Endothelial cell of umbilical vein (primary cell): Measurements from ENCODE around the gene SH3RF3. TPM values are rescaled to one million over a fixed set of nuclear protein-coding genes. Genes with fewer than 3 reads are reported as not detected.

Experiments used
- BruUV-seq: library from RNA; stranded (reverse); fragments of 400-500 nt; replicated peaks from 2 replicates; lab custom pipeline; 2021; lab: Mats Ljungman, UMichigan
- CTCF ChIA-PET: fragments of 300-600, 350-600 bp; sonication (Branson Sonifier 250); formaldehyde crosslinking; loops from one replicate; lab custom pipeline; 2021; ENCODE audit warnings: antibody characterized with exemption, inconsistent platforms; lab: Charles Lee
- POLR2A ChIA-PET: fragments of 300-600, 350-600 bp; sonication (Branson Sonifier 250); formaldehyde crosslinking; loops from one replicate; lab custom pipeline; 2021; ENCODE audit warnings: antibody characterized with exemption, inconsistent platforms; lab: Charles Lee
- DNase-seq: peaks from one replicate; pipeline ENCODE4 v3.0.0-alpha.2; 2011; ENCODE audit warnings: low read depth, low spot score
- FAIRE-seq: peaks from 2 replicates; lab custom pipeline; 2011; peaks lifted over from hg19 to GRCh38; lab: Jason Lieb, UNC
- H2AFZ ChIP-seq: 2 replicates; pipeline ENCODE4 v1.6.0; 2012; ENCODE audit warnings: low read depth, low read length, control low read depth, inconsistent platforms
- H3K27ac ChIP-seq: 2 replicates; pipeline ENCODE4 v1.5.1; 2011; ENCODE audit warnings: low read depth, mild to moderate bottlenecking, control low read depth, low read length, moderate library complexity; ENCODE audit not compliant: insufficient read depth
- H3K27me3 ChIP-seq, 2 experiments: 2 replicates each; pipeline versions ENCODE4 v1.6.0 to v1.6.1; 2011; ENCODE audit warnings: low read length in 2 of 2, mixed read lengths in 1 of 2; ENCODE audit not compliant: control insufficient read depth in 2 of 2, insufficient read depth in 2 of 2
- H3K36me3 ChIP-seq, 2 experiments: 2 replicates in 1 of 2; 3 replicates in 1 of 2; pipeline ENCODE4 v1.5.1; 2011; ENCODE audit warnings: low read length in 2 of 2, mild to moderate bottlenecking in 1 of 2, moderate library complexity in 1 of 2; ENCODE audit not compliant: control insufficient read depth in 2 of 2, insufficient read depth in 2 of 2; ENCODE audit errors: extremely low read depth in 1 of 2
- H3K4me1 ChIP-seq: 3 replicates; pipeline ENCODE4 v1.5.1; 2011; ENCODE audit warnings: mild to moderate bottlenecking, low read length; ENCODE audit not compliant: control insufficient read depth, insufficient read depth; ENCODE audit errors: extremely low read depth
- H3K4me2 ChIP-seq: 2 replicates; pipeline ENCODE4 v1.6.1; 2011; ENCODE audit warnings: low read length, control low read depth, mixed read lengths; ENCODE audit not compliant: insufficient read depth
- H3K4me3 ChIP-seq, 3 experiments: fragments of 200-600 bp in 1 of 3; sonication (generic), shearing (Covaris generic) in 1 of 3; replicated peaks in 1 of 3; 2 replicates each; pipeline ENCODE4 v1.5.1; 2011 to 2016; ENCODE audit warnings: control low read depth in 3 of 3, low read length in 3 of 3, mild to moderate bottlenecking in 2 of 3, inconsistent platforms in 1 of 3, low read depth in 1 of 3, moderate library complexity in 1 of 3; ENCODE audit not compliant: insufficient read depth in 1 of 3
- H3K79me2 ChIP-seq: 2 replicates; pipeline ENCODE4 v1.6.0; 2012; ENCODE audit warnings: low read length, inconsistent platforms; ENCODE audit not compliant: control insufficient read depth, insufficient read depth
- H3K9ac ChIP-seq: replicated peaks from 2 replicates; pipeline ENCODE3; 2011; ENCODE audit warnings: low read length, control low read depth; ENCODE audit not compliant: insufficient read depth; ENCODE audit errors: extremely low read depth
- H3K9me1 ChIP-seq: replicated peaks from 3 replicates; pipeline ENCODE4 v1.6.0; 2011; ENCODE audit warnings: mild to moderate bottlenecking, low read length; ENCODE audit not compliant: control insufficient read depth, insufficient read depth; ENCODE audit errors: extremely low read depth
- H3K9me3 ChIP-seq: replicated peaks from 2 replicates; pipeline ENCODE4 v1.5.1; 2012; ENCODE audit warnings: low read length, inconsistent platforms; ENCODE audit not compliant: control insufficient read depth, insufficient read depth
- H4K20me1 ChIP-seq: replicated peaks from 2 replicates; pipeline ENCODE3; 2011; ENCODE audit warnings: mild to moderate bottlenecking, low read length; ENCODE audit not compliant: control insufficient read depth, insufficient read depth; ENCODE audit errors: extremely low read depth
- CTCF ChIP-seq, 2 donors: IDR thresholded peaks; 1 replicate in 1 of 2; 2 replicates in 1 of 2; pipeline ENCODE4 v1.5.1; 2011; ENCODE audit warnings: low read length in 2 of 2, mild to moderate bottlenecking in 2 of 2, moderate library complexity in 2 of 2, control low read depth in 1 of 2, inconsistent platforms in 1 of 2, low read depth in 1 of 2; ENCODE audit not compliant: insufficient read depth in 1 of 2; ENCODE audit errors: extremely low read depth in 1 of 2
- EZH2 ChIP-seq: IDR thresholded peaks from 2 replicates; pipeline ENCODE4 v1.6.1; 2012; ENCODE audit warnings: borderline replicate concordance, low read depth, mild to moderate bottlenecking, moderate library complexity, low read length, inconsistent platforms; ENCODE audit not compliant: severe bottlenecking
- FOS ChIP-seq: IDR thresholded peaks from 2 replicates; pipeline ENCODE4 v1.6.1; 2011; ENCODE audit warnings: mild to moderate bottlenecking, low read length, moderate library complexity, borderline replicate concordance; ENCODE audit not compliant: insufficient read depth
- GATA2 ChIP-seq: IDR thresholded peaks from 2 replicates; pipeline ENCODE4 v1.7.0; 2011; ENCODE audit warnings: low read depth, mild to moderate bottlenecking, moderate library complexity, mixed read lengths, low read length; ENCODE audit not compliant: insufficient read length, insufficient read depth
- JUN ChIP-seq: IDR thresholded peaks from 2 replicates; pipeline ENCODE4 v1.6.1; 2011; ENCODE audit warnings: borderline replicate concordance, low read depth; ENCODE audit not compliant: insufficient read length, insufficient read depth
- MAX ChIP-seq: IDR thresholded peaks from 2 replicates; pipeline ENCODE4 v1.6.1; 2011; ENCODE audit not compliant: insufficient read depth, insufficient read length
- MYC ChIP-seq: IDR thresholded peaks from one replicate; pipeline ENCODE4 v1.6.1; 2011; ENCODE audit warnings: mild to moderate bottlenecking, low read depth, low read length
- POLR2A ChIP-seq: IDR thresholded peaks from 2 replicates; pipeline ENCODE4 v1.6.1; 2012; ENCODE audit warnings: low read depth, mild to moderate bottlenecking, control low read depth, low read length
- POLR2AphosphoS5 ChIP-seq: IDR thresholded peaks from 2 replicates; pipeline ENCODE4 v1.6.1; 2012; ENCODE audit warnings: low read depth, mild to moderate bottlenecking, control low read depth, low read length, moderate library complexity; ENCODE audit not compliant: insufficient read depth
- dilution Hi-C: fragments of 300-500 bp; cut with MboI; formaldehyde crosslinking; loops from one replicate; pipeline ENCODE4 v1.15.0; 2019; ENCODE audit warnings: low sequenced_read_pairs; ENCODE audit not compliant: extremely low pct_ligation_motif_present
- intact Hi-C: fragments of 100-400 bp; cut with micrococcal nuclease; formaldehyde crosslinking; loops from one replicate; pipeline ENCODE4 v1.10.0; 2022
- polyA plus RNA-seq, 4 experiments: library from polyadenylated mRNA; depleted of rRNA in 3 of 4; stranded (reverse) in 3 of 4; unstranded in 1 of 4; fragments of >200 nt; gene quantifications; 2 replicates each; pipeline versions ENCODE4 v1.2.1 to v1.2.3, GENCODE V29; 2011 to 2012; ENCODE audit warnings: missing spikeins in 1 of 4
- total RNA-seq: library from RNA; stranded (reverse); gene quantifications from 2 replicates; pipeline ENCODE4 v1.2.3, GENCODE V29; 2021

The SH3RF3 gene
- total and polyA plus RNA-seq, 2 donors (not counting 3 experiments of a cell fraction or from before 2014, with no cell fraction given) = 3.8 to 14.7 TPM

- dilution Hi-C loops = no loop called here
- Histone ChIP-seq H3K9me1 (no peaks in the 10 kb centered on the region), H3K9me3 (no peaks in the 10 kb centered on the region), H4K20me1 (no peaks in the 10 kb centered on the region), H3K27me3 (no peaks in the 10 kb centered on the region), H3K4me2 (no peak overlapping the region), H3K36me3 (no peaks in the 10 kb centered on the region), H3K79me2 (no peaks in the 10 kb centered on the region), H3K27ac (no peak overlapping the region), H2AFZ (no peak overlapping the region), H3K4me1 (no peaks in the 10 kb centered on the region), H3K4me3 (no peak overlapping the region), H3K9ac (no peak overlapping the region)
- intact Hi-C loops = no loop called here
- no peak for DNase-seq
- FAIRE-seq = no peak
- no TSS peak for BruUV-seq
- CTCF ChIA-PET = interaction anchor here (1.5 kb wide), 1 partner anchor 16 kb away, joined by 3 read pairs; no protein-coding TSS in a partner anchor
- no peak for TF ChIP-seq MAX
- no peak for TF ChIP-seq FOS
- no peak for TF ChIP-seq POLR2AphosphoS5
- TF ChIP-seq MYC = no peak
- no peak for TF ChIP-seq CTCF (IDR thresholded peaks at IDR 0.05; ENCODE audit: extremely low read depth in 1 of 2, insufficient read depth in 1 of 2, low read depth in 1 of 2, low read length in 2 of 2)
- no peak for TF ChIP-seq EZH2
- TF ChIP-seq POLR2A = no peak
- TF ChIP-seq GATA2 = no peak
- no peak for TF ChIP-seq JUN
- POLR2A ChIA-PET = no interaction called here
Measured at GRCh38 chr2:109293663-109294062, 164.7 kb downstream of the SH3RF3 start.
